ENCODE measurements around the gene FHIT. TPM values are rescaled to one million over a fixed set of nuclear protein-coding genes. Genes with fewer than 3 reads are reported as not detected.
"Not testable (repeated sequence)": the region's sequence is repeated elsewhere in the genome, so short reads cannot be mapped to it uniquely, and the experiment has no call there.

Gene FHIT
- total RNA-seq, 1 donor from 2014 or later, result 16.6 TPM

GRCh38 chr3:60577601-60578000 lies 673.7 kb downstream of the FHIT start:
- no peak for DNase-seq (ENCODE audit: low spot score)
- intact Hi-C loops (cut with DNase I), result no loop called here

GRCh38 chr3:60575718-60576272 lies 675.5 kb downstream of the FHIT start:
- DNase-seq (ENCODE audit: low spot score), result no peak
- intact Hi-C loops (cut with DNase I), result no loop called here

GRCh38 chr3:60574046-60574769 lies 677.0 kb downstream of the FHIT start:
- intact Hi-C loops (cut with DNase I), result no loop called here
- DNase-seq (ENCODE audit: low spot score), result no peak

GRCh38 chr3:60573494-60573893 lies 677.8 kb downstream of the FHIT start:
- intact Hi-C loops (cut with DNase I), result no loop called here
- no peak for DNase-seq (ENCODE audit: low spot score)

- intact Hi-C loops (cut with DNase I), result no loop called here
- DNase-seq (ENCODE audit: low spot score), result no peak
Observed at GRCh38 chr3:60571511-60571910, 679.7 kb downstream of the FHIT start.

- intact Hi-C loops (cut with DNase I), result no loop called here
- no peak for DNase-seq (ENCODE audit: low spot score)
Observed at GRCh38 chr3:60557122-60557521, 694.1 kb downstream of the FHIT start.

GRCh38 chr3:60555686-60556354 lies 695.4 kb downstream of the FHIT start:
- DNase-seq (ENCODE audit: low spot score), result no peak
- intact Hi-C loops (cut with DNase I), result no loop called here

- no peak for DNase-seq (ENCODE audit: low spot score)
- intact Hi-C loops (cut with DNase I), result no loop called here
Observed at GRCh38 chr3:60553144-60553543, 698.1 kb downstream of the FHIT start.

- intact Hi-C loops (cut with DNase I), result no loop called here
- DNase-seq (ENCODE audit: low spot score), result no peak
Observed at GRCh38 chr3:60552581-60552980, 698.7 kb downstream of the FHIT start.

GRCh38 chr3:60551455-60552209 lies 699.6 kb downstream of the FHIT start:
- intact Hi-C loops (cut with DNase I), result no loop called here
- DNase-seq (ENCODE audit: low spot score), result no peak

GRCh38 chr3:60549863-60550262 lies 701.4 kb downstream of the FHIT start:
- no peak for DNase-seq (ENCODE audit: low spot score)
- intact Hi-C loops (cut with DNase I), result no loop called here

GRCh38 chr3:60542995-60543394 lies 708.3 kb downstream of the FHIT start:
- no peak for DNase-seq (ENCODE audit: low spot score)

GRCh38 chr3:60539394-60539793 lies 711.9 kb downstream of the FHIT start:
- DNase-seq (ENCODE audit: low spot score); intact Hi-C loops (cut with DNase I): not testable (repeated sequence)

More at GRCh38 chr3:60542995-60543394, 708.3 kb downstream of the FHIT start:
- intact Hi-C loops (cut with DNase I), result no loop called here

- DNase-seq (ENCODE audit: low spot score), result no peak
- intact Hi-C loops (cut with DNase I), result no loop called here
Observed at GRCh38 chr3:60536420-60536819, 714.8 kb downstream of the FHIT start.

GRCh38 chr3:60531759-60532158 lies 719.5 kb downstream of the FHIT start:
- intact Hi-C loops (cut with DNase I), result no loop called here
- no peak for DNase-seq (ENCODE audit: low spot score)

- no peak for DNase-seq (ENCODE audit: low spot score)
- intact Hi-C loops (cut with DNase I), result no loop called here
Observed at GRCh38 chr3:60528651-60529050, 722.6 kb downstream of the FHIT start.

GRCh38 chr3:60523536-60523935 lies 727.7 kb downstream of the FHIT start:
- DNase-seq (ENCODE audit: low spot score), result no peak
- intact Hi-C loops (cut with DNase I), result no loop called here

GRCh38 chr3:60517134-60517533 lies 734.1 kb downstream of the FHIT start:
- intact Hi-C loops (cut with DNase I), result no loop called here
- no peak for DNase-seq (ENCODE audit: low spot score)

GRCh38 chr3:60514866-60515265 lies 736.4 kb downstream of the FHIT start:
- no peak for DNase-seq (ENCODE audit: low spot score)
- intact Hi-C loops (cut with DNase I), result no loop called here

GRCh38 chr3:60514085-60514649 lies 737.1 kb downstream of the FHIT start:
- intact Hi-C loops (cut with DNase I), result no loop called here
- no peak for DNase-seq (ENCODE audit: low spot score)
